SK-N-MC (cell line): ENCODE results near the gene FBXL2.

Experiments
- DNase-seq: peaks from one replicate; pipeline ENCODE4 v3.0.0-alpha.2; 2011; ENCODE audit warnings: low read depth, low spot score
- H3K27ac ChIP-seq: fragments of 200-600 bp; sonication (generic); 2 replicates; pipeline ENCODE4 v1.5.1; 2016; ENCODE audit warnings: mixed run types
- H3K36me3 ChIP-seq: fragments of 200-600 bp; sonication (generic); 2 replicates; pipeline ENCODE4 v1.6.1; 2017; ENCODE audit warnings: antibody characterized with exemption, low read length, mixed read lengths; ENCODE audit not compliant: insufficient read depth
- H3K4me3 ChIP-seq: fragments of 200-600 bp; sonication (generic); 2 replicates; pipeline ENCODE4 v1.5.1; 2016
- H3K9ac ChIP-seq: fragments of 200-600 bp; sonication (generic); 2 replicates; pipeline ENCODE4 v1.8.0; 2017; ENCODE audit warnings: mixed run types, mixed read lengths; ENCODE audit not compliant: insufficient read length
- H3K9me3 ChIP-seq: fragments of 200-600 bp; sonication (generic); 2 replicates; pipeline ENCODE4 v1.6.1; 2017; ENCODE audit warnings: low read depth, mild to moderate bottlenecking, antibody characterized with exemption, low read length, moderate library complexity, mixed read lengths
- EZH2 ChIP-seq: fragments of 200-600 bp; sonication (generic); IDR thresholded peaks from one replicate; pipeline ENCODE4 v1.6.1; 2017; ENCODE audit warnings: antibody characterized with exemption
- FOXP2 ChIP-seq: optimal IDR thresholded peaks from 2 replicates; pipeline ENCODE3; 2011; ENCODE audit warnings: mild to moderate bottlenecking, moderate library complexity; ENCODE audit not compliant: insufficient read depth; ENCODE audit errors: extremely low read length, control extremely low read depth
- POLR2AphosphoS5 ChIP-seq: IDR thresholded peaks from 2 replicates; pipeline ENCODE4 v1.6.1; 2012; ENCODE audit warnings: mild to moderate bottlenecking, low read depth, low read length, borderline replicate concordance

The FBXL2 gene

DNA sequence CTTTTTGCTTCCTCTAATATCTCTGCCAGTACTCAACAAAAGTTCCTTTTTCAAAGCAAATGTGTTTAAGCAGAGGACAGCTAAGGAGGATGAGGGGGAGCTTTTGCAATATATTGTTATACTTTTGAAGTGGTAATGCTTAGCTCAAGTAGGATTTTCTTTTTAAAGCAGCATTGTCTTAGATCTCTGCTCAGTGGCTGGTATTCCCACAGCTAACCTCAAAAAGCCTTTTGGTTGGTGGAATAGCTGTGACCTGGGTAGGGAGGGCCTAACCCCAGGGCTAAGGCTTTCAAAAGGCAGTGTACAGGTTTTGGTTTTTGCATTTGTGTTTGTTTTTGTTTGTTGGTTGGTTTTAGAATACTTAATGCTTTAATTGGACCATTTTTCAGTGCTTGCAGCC, 86.8 kb downstream of the FBXL2 start:
- no peak for TF ChIP-seq EZH2
- TF ChIP-seq FOXP2 = no peak
- no peak for DNase-seq
- Histone ChIP-seq H3K4me3 (no peak overlapping the region), H3K9ac (no peak overlapping the region), H3K27ac (no peak overlapping the region), H3K36me3 (no peaks in the 10 kb centered on the region), H3K9me3 (no peaks in the 10 kb centered on the region)

DNA sequence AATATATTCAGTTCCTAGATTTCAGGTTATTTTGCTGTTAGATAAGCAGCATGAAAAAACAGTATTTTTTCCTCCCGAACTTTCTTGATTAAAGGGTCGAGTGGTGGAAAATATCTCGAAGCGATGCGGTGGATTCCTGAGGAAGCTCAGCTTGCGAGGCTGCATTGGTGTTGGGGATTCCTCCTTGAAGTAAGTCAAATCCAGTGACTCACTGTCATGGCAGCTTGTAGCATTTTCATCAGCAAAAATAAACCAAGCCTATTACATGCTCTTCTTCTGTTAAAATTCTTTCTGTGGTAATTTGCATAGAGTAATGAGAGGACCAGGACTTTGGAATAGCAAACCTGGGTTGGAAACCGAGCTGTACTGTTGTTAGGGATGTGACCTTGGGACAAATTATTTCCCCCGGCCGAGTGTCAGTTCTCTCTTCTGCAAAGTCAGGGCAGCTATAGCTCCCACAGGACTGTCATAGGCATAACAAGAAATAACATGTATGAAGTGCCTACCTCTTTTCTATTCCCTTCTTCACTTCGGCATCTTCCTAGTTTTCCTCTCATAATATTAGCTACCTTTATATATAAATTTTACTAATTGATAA, 87.4 kb downstream of the FBXL2 start:
- Histone ChIP-seq H3K9me3 (no peaks in the 10 kb centered on the region), H3K36me3 (no peaks in the 10 kb centered on the region), H3K27ac (no peak overlapping the region), H3K4me3 (no peak overlapping the region), H3K9ac (no peak overlapping the region)
- DNase-seq = no peak
- TF ChIP-seq FOXP2 = no peak
- no peak for TF ChIP-seq POLR2AphosphoS5
- no peak for TF ChIP-seq EZH2

DNA sequence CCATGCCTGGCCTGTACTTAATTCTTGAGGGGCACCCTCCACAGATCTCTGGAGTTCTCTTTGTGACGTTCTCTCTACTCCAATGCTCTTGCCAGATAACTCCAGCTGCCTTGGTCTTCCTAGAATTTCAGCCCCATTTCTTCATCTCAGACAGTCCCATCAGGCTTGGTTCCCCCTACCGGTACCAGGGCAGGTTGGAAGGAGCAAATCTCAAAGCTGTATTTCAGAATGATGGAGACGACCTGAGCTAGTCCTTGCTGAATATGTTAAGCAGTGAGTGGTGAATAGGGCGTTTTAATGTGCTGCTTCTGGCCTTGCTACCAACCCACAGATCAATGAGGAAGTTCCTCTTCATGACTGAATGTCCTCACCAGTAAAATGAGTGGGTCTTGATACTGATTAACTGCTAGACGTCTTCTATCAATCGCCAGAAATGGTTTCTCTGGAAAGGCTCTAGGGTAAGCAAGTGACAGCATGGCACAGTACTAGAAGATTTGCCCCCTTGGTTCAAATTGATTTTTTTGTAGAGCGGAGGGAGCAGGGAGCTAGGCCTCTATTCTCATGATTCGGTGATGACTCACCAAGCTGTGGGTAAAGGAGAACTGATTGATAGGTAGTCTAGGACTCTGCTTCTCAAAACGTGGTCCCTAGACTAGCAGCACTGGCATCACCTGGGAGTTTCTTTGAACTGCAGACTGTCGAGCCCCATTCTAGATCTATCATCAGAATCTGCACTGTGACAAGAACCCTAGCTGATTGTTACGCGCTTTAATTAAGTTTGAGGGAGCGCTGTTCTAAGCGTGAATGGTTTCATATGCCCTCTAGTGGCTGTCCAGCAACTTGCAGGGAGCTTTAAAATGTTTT, 95.2 kb downstream of the FBXL2 start:
- Histone ChIP-seq H3K27ac (no peak overlapping the region), H3K4me3 (no peak overlapping the region)

GRCh38 chr3:33373082-33373437, 95.8 kb downstream of the FBXL2 start:
- TF ChIP-seq EZH2 = no peak
- no peak for TF ChIP-seq FOXP2
- no peak for TF ChIP-seq POLR2AphosphoS5
- H3K9me3 ChIP-seq = no peaks in the 10 kb centered on the region
- no peaks in the 10 kb centered on the region; the same call in 1 of the 2 replicates for H3K36me3 ChIP-seq
- no peak overlapping the region for H3K4me3 ChIP-seq
- H3K9ac ChIP-seq = no peak overlapping the region
- DNase-seq = no peak
- H3K27ac ChIP-seq = no peak overlapping the region

More for the DNA sequence above, 95.2 kb downstream of the FBXL2 start:
- Histone ChIP-seq H3K36me3 (no peaks in the 10 kb centered on the region; the same call in 1 of the 2 replicates), H3K9me3 (no peaks in the 10 kb centered on the region), H3K9ac (no peak overlapping the region)
- TF ChIP-seq FOXP2 (no peak), POLR2AphosphoS5 (no peak), EZH2 (no peak)
- no peak for DNase-seq

GRCh38 chr3:33377489-33377888, 100.2 kb downstream of the FBXL2 start:
- no peaks in the 10 kb centered on the region; the same call in 1 of the 2 replicates for H3K36me3 ChIP-seq
- no peak overlapping the region for H3K27ac ChIP-seq
- H3K4me3 ChIP-seq = no peak overlapping the region
- DNase-seq = no peak
- TF ChIP-seq POLR2AphosphoS5 (no peak), FOXP2 (no peak), EZH2 (no peak)
- no peaks in the 10 kb centered on the region for H3K9me3 ChIP-seq
- H3K9ac ChIP-seq = no peak overlapping the region

- no peak overlapping the region for H3K27ac ChIP-seq
Observed at GRCh38 chr3:33377931-33378330, 100.7 kb downstream of the FBXL2 start.

DNA sequence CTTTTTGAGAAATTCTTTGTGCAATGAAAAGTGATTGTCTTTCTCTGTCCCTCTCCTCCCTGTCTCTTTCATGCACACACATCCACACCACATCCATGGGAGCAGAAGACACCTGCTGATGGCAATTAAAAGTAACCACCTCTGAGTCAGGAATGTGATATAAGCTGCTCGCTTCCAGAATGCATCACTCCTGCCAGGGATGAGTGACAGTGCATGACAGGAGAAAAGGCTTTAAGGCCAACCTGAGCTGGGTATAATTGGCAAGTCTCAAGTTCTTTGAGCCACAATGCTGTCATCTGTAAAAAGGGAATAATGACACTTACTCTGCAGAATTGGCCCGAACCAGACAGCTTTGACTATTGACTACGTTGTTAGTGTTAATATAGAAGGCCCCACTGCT, 103.4 kb downstream of the FBXL2 start:
- no peak overlapping the region for H3K9ac ChIP-seq
- H3K4me3 ChIP-seq = no peak overlapping the region
- DNase-seq = no peak
- H3K9me3 ChIP-seq = no peaks in the 10 kb centered on the region
- H3K27ac ChIP-seq = no peak overlapping the region
- TF ChIP-seq EZH2 = no peak
- TF ChIP-seq FOXP2 = no peak
- no peak for TF ChIP-seq POLR2AphosphoS5
- peaks cover 6% of the 10 kb centered on the region; the same call in 1 of the 2 replicates for H3K36me3 ChIP-seq

More at GRCh38 chr3:33377931-33378330, 100.7 kb downstream of the FBXL2 start:
- Histone ChIP-seq H3K9me3 (no peaks in the 10 kb centered on the region), H3K9ac (no peak overlapping the region), H3K4me3 (no peak overlapping the region), H3K36me3 (no peaks in the 10 kb centered on the region; the same call in 1 of the 2 replicates)
- no peak for TF ChIP-seq FOXP2
- no peak for TF ChIP-seq EZH2
- no peak for TF ChIP-seq POLR2AphosphoS5
- DNase-seq = no peak

DNA sequence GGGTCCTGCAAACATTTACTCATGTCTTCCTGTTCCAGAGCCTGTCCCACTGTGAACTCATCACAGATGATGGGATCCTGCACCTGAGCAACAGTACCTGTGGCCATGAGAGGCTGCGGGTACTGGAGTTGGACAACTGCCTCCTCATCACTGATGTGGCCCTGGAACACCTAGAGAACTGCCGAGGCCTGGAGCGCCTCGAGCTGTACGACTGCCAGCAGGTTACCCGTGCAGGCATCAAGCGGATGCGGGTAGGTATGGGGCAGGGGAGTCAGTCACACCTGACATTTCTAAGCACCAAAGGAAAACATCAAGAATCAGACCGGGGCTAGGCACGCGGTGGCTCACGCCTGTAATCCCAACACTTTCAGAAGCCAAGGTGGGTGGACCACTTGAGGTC, 106.7 kb downstream of the FBXL2 start:
- no peak overlapping the region for H3K4me3 ChIP-seq
- TF ChIP-seq EZH2 (no peak), POLR2AphosphoS5 (no peak), FOXP2 (no peak)
- H3K27ac ChIP-seq = no peak overlapping the region
- peaks cover 12% of the 10 kb centered on the region; the same call in 1 of the 2 replicates for H3K36me3 ChIP-seq
- no peak for DNase-seq
- no peak overlapping the region for H3K9ac ChIP-seq
- no peaks in the 10 kb centered on the region for H3K9me3 ChIP-seq

DNA sequence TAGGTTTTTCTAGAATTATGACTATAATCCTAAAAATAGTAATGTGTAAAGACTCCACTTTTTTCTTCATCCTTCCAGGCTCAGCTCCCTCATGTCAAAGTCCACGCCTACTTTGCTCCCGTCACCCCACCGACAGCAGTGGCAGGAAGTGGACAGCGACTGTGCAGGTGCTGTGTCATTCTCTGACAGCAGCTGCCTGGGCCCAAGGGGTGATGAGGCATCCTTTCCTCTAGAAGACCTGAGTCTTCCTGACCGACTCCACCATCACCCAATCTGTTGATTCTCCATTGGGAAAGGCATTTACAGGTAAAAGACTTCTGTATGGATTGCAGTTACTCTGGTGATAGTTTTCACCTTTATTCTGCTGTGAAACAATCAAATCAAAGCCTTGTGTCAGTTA, 108.2 kb downstream of the FBXL2 start:
- no peak for DNase-seq
- Histone ChIP-seq H3K27ac (no peak overlapping the region), H3K36me3 (peaks cover 17% of the 10 kb centered on the region; the same call in 1 of the 2 replicates), H3K9me3 (no peaks in the 10 kb centered on the region), H3K9ac (no peak overlapping the region), H3K4me3 (no peak overlapping the region)
- TF ChIP-seq POLR2AphosphoS5 (no peak), EZH2 (no peak), FOXP2 (no peak)
